HG03064 (cell line): ENCODE measurements around the gene GAB2.

Experiments used
- ATAC-seq: cut with Tn5 transposase; IDR thresholded peaks from one replicate; pipeline ENCODE4 v1.9.1; 2021; ENCODE audit warnings: low read depth; ENCODE audit not compliant: unreplicated experiment

Gene GAB2

DNA sequence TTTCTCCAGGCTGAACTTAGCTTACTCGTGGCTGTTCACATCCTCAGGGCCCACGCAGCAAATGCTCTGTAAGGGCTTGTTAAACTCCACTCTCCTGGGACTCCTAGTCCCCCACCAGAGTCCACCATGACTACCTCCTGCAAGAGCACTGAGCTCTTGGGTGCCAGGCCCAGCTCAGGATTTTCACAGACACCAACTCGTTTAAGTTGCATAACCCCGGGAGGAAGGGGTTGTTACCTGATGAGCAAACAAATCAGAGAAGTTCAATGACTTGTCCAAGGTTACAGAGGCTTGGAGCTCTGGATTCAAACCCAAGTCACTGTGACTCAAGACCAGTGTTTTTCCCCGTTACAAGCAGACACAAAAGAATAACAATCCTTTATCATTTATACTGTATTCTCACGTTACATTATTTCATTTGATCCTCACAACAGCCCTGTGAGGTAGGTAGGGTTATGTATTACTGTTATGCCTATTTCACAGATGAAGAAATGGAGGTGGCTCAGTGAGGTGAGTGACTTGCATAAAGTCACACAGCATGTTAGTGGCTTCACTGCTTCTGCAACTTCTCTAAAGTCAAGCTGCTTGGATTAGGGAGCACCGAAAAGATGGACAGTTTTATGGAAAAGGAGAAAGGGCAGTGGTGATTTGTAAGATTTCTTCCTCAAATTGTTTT is 246.6 kb downstream of the GAB2 start:
- no peak for ATAC-seq

DNA sequence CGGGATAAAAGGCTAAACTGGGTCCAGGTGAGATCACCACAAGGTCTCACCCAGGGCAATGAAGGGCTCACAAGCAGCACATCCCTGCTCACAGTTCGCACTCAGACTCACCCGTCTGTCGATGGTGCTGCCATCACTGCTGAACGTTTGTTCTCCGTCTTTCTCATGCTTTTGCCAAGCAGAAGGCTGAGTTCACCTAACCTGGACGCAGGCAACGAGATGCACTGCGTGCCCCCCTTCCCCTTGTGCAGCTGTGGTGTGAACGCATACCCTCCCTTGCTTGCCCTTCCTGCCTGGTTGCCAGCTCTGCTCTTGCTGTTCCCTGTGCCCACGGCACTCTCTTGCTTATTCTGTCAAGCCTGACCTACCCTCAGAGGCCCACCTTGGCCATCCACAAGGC is 247.2 kb downstream of the GAB2 start:
- no peak for ATAC-seq

DNA sequence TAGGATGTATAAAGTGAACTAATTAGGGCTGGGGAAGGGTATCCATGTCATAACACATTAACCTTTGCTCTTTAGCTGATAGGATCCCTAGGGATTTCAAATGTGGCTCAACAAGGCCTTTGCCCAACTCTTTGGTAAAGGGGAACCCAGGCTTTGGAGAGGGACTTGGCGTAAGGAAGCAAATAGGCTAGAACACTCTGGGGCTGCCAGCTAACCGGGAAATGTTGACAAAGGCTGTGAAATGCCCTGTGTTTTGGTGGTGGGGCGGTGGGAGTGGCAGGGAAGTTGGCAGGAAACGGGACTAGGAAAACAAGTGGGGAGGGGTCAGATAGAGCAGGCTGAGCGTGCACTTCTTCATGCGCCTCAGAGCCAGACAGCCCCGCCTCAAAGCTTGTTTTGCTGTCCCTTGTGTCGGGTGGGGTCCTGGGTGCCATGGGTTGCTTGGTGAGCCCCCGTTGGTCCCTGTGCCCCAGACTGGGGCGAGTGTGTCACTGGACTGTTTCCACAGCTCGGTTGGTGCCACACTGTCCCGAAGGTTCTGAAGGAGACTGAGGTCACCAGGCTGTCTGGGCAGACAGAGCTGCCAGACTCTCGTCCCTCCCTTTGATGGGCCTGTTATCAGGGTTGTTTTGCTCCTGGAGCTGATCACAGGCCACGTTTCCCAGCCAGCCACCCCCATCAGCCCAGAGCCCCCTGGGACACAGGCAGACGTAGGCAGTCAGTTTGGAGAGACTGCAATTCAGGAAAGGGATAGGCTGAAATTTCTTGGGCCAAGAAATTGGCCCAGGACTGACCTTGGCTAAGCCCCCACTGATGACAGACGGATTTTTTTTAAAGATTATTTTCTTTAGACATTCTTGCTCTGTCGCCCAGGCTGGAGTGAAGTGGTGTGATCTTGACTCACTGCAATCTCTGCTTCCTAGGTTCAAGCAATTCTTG is 248.8 kb downstream of the GAB2 start:
- ATAC-seq, result no peak

DNA sequence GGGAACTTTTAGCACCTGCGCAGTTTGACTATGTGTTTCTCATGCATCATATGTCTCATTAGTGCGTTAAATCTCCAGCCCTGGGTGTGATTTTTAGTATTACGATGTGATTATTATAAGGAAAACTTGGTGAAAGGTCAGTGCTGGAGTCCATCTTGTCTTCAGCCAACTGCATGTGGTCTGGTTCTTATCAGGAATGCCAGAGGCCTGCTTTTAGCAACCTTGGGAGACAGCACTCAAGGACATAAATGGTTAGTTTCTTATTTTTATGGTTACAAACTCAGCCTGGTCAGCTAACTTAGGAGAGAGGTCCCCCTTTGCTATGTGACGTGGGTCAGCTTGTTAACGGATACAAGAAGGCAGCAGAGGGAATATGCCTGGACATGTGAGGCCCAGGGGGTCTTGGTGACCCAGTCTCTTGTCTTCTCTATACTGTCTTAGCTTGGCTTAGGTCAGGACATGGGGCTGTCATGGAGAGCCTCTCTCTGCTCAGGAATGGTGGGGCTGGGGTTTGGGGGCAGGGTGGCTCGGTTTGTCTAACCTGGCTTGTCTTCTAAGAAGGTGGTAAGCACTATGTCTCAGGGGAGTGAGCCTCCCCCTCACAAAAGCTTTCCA is 250.7 kb downstream of the GAB2 start:
- ATAC-seq, result no peak
